ENCODE measurements around the gene SLC6A20.

Gene SLC6A20

DNA sequence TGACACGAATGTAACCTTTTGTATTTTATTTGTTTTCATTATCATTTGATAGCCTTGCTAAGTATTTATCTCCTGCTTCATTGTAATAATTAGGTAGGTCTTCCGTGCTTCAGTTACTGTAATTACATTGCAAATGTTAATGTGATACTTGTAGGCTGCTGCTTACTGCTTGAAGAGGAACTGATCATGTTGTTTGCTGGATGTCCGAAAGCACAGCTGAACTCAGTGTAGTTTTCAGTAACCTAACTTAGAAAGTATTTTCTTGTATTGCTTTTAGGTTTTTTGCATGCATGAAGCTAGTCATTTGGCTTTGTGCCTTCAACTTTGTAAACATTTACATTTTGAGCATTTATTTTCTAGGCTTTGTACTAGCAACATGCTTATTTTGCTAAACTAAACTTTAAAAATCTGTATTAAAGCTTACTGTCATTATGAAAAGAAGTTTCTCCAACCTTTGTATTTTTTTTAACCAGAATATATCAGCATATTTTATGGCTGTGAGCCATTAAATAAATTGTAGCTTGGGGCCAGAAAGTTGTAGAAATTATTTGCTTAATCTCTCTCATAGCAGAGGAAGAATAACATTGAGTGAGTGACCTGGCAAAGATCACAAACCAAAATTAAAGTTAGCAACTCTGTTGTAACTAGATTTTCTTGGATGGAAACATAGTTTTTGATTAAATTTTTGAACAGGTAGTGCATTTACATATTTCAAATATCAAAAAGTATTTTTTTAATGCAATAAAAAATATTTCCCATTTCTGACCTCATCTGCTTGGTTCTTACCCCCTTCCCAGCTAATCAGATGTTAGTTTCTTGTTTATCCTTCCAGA lies 76.5 kb downstream of the SLC6A20 start:
- no peak for ATAC-seq
- DNase-seq: no peak

- no peak for DNase-seq
- peak; percentile 23 for ATAC-seq
Measured at GRCh38 chr3:45716790-45717336, 79.5 kb downstream of the SLC6A20 start.

DNA sequence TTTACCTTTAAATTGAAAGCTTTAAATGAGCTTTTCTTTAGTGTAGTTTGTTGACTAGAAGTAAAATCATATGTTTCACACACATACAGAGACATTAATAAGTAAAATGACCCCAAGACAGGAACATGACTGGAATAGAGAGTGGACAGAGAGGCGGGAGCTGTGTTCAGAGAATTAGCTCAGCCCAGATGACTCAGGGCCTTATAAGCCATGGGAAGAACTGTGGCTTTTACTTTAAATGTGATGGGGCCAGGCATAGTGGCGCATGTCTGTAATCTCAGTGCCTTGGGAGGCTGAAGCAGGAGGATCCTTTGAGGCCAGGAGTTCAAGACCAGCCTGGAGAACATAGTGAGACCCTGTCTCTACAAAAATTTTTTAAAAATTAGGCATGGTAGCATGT lies 80.4 kb downstream of the SLC6A20 start:
- DNase-seq: no peak
- ATAC-seq: peak; percentile 48

- ATAC-seq: no peak
- no peak for DNase-seq
Measured at GRCh38 chr3:45712434-45713110, 83.8 kb downstream of the SLC6A20 start.

- no peak for DNase-seq
Measured at GRCh38 chr3:45711931-45712330, 84.4 kb downstream of the SLC6A20 start.

GRCh38 chr3:45705839-45706808 lies 90.2 kb downstream of the SLC6A20 start:
- DNase-seq: no peak
- ATAC-seq: peak; percentile 79

More at GRCh38 chr3:45711931-45712330, 84.4 kb downstream of the SLC6A20 start:
- ATAC-seq: no peak
